Natural killer cell (primary cell): ENCODE results near the gene TP53RK. TPM values are rescaled to one million over a fixed set of nuclear protein-coding genes. Genes with fewer than 3 reads are reported as not detected.

Experiments
- ATAC-seq, 3 donors: fragments of 150-1000 bp in 2 of 3; fragments of 200-7000 bp in 1 of 3; cut with Tn5 transposase; 1 replicate in 1 of 3; 2 replicates in 2 of 3; pipeline ENCODE4 v1.10.0; 2021; ENCODE audit warnings: mild to moderate bottlenecking in 2 of 3, moderate library complexity in 2 of 3
- DNase-seq, 2 donors: peaks; one replicate each; pipeline versions ENCODE4 v3.0.0 to v3.0.0-alpha.2; 2013 to 2021; ENCODE audit warnings: mixed read lengths in 1 of 2
- H3K27ac ChIP-seq: one replicate; pipeline ENCODE4 v1.5.1; 2013; ENCODE audit warnings: mild to moderate bottlenecking, low read length
- H3K27me3 ChIP-seq: one replicate; pipeline ENCODE4 v1.6.1; 2013; ENCODE audit warnings: low read length; ENCODE audit not compliant: control insufficient read depth, insufficient read depth
- H3K36me3 ChIP-seq: one replicate; pipeline ENCODE4 v1.6.1; 2013; ENCODE audit warnings: low read length; ENCODE audit not compliant: control insufficient read depth, insufficient read depth
- H3K4me1 ChIP-seq: one replicate; pipeline ENCODE4 v1.6.1; 2013; ENCODE audit warnings: low read length; ENCODE audit not compliant: control insufficient read depth, insufficient read depth
- H3K4me3 ChIP-seq: one replicate; pipeline ENCODE4 v1.5.1; 2013; ENCODE audit warnings: low read length
- H3K9me3 ChIP-seq: one replicate; pipeline ENCODE4 v1.6.1; 2013; ENCODE audit warnings: low read length; ENCODE audit not compliant: control insufficient read depth, insufficient read depth
- H3K27ac Mint-ChIP-seq, 2 donors: one replicate each; pipeline ENCODE4 v1.8.0; 2022; ENCODE audit warnings: mild to moderate bottlenecking in 2 of 2, mixed read lengths in 2 of 2, moderate library complexity in 1 of 2
- H3K27me3 Mint-ChIP-seq, 2 donors: one replicate each; pipeline ENCODE4 v1.8.0; 2022; ENCODE audit warnings: low read depth in 2 of 2, mixed read lengths in 2 of 2
- H3K36me3 Mint-ChIP-seq: one replicate; pipeline ENCODE4 v1.8.0; 2022; ENCODE audit warnings: mixed read lengths
- H3K4me1 Mint-ChIP-seq, 2 donors: one replicate each; pipeline ENCODE4 v1.8.0; 2022; ENCODE audit warnings: mixed read lengths in 2 of 2
- H3K4me3 Mint-ChIP-seq: one replicate; pipeline ENCODE4 v1.8.0; 2022; ENCODE audit warnings: mild to moderate bottlenecking, moderate library complexity, mixed read lengths
- H3K9me3 Mint-ChIP-seq, 2 donors: one replicate each; pipeline ENCODE4 v1.8.0; 2022; ENCODE audit warnings: mixed read lengths in 2 of 2
- WGBS: methylation state at CpG from one replicate; pipeline ENCODE4 v1.1.7; 2013; ENCODE audit warnings: missing lambda C conversion rate; ENCODE audit not compliant: insufficient coverage; 5-methylcytosine and 5-hydroxymethylcytosine counted together
- intact Hi-C: fragments of 100-400 bp; cut with micrococcal nuclease; formaldehyde crosslinking; loops from one replicate; pipeline ENCODE4 v1.14.2; 2022
- total RNA-seq, 4 donors: library from RNA; stranded (reverse); fragments of 120-200 nt in 1 of 4; gene quantifications; one replicate each; pipeline versions ENCODE4 v1.2.3 to v1.2.4, GENCODE V29; 2013 to 2022
- TF ChIP-seq, protein P1 (sequence below): fragments of 200-600 bp; IDR thresholded peaks from one replicate; pipeline ENCODE4 v1.8.0; 2022; ENCODE audit warnings: antibody characterized with exemption

Gene TP53RK
- total RNA-seq, 3 donors from 2014 or later (not counting 1 experiment from before 2014, with no cell fraction given), result 5.0 to 10.4 (median 7.8) TPM

DNA sequence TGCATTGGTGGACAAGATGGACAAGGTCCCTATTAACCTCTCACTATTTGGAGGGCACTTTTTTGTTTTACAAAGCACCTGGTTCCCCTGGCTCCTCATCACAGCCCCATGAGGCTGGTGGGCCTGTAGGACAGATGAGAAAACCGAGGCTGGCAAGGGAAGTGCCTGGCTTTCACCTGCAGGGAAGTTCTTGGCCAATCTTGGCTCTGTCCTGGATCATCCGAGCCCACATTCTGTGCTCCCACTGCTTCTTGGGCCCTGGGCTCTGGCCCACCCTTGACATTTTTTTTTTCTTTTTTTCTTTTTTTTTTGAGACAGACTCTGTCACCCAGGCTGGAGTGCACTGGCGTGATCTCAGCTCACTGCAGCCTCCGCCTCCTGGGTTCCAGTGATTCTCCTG lies 52.7 kb downstream of the TP53RK start:
- H3K4me3 ChIP-seq, result no peak overlapping the region
- no peaks in the 10 kb centered on the region for H3K27me3 ChIP-seq
- no peaks in the 10 kb centered on the region for H3K36me3 Mint-ChIP-seq
- no peaks in the 10 kb centered on the region for H3K36me3 ChIP-seq
- peaks cover 8% of the 10 kb centered on the region for H3K4me1 ChIP-seq
- no peak overlapping the region for H3K4me3 Mint-ChIP-seq
- 86% methylated on average over 4 of the region's 4 CpGs for WGBS
- no peak for DNase-seq
- TF ChIP-seq, protein P1, sequence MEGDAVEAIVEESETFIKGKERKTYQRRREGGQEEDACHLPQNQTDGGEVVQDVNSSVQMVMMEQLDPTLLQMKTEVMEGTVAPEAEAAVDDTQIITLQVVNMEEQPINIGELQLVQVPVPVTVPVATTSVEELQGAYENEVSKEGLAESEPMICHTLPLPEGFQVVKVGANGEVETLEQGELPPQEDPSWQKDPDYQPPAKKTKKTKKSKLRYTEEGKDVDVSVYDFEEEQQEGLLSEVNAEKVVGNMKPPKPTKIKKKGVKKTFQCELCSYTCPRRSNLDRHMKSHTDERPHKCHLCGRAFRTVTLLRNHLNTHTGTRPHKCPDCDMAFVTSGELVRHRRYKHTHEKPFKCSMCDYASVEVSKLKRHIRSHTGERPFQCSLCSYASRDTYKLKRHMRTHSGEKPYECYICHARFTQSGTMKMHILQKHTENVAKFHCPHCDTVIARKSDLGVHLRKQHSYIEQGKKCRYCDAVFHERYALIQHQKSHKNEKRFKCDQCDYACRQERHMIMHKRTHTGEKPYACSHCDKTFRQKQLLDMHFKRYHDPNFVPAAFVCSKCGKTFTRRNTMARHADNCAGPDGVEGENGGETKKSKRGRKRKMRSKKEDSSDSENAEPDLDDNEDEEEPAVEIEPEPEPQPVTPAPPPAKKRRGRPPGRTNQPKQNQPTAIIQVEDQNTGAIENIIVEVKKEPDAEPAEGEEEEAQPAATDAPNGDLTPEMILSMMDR, result no peak
- H3K27me3 Mint-ChIP-seq, result peaks cover 5 to 7% of the 10 kb centered on the region in 2 donors
- H3K9me3 Mint-ChIP-seq, result no peaks in the 10 kb centered on the region
- no peak for ATAC-seq
- no peaks in the 10 kb centered on the region for H3K9me3 ChIP-seq
- peaks cover 0 to 1% of the 10 kb centered on the region in 2 donors for H3K4me1 Mint-ChIP-seq
- no peak overlapping the region for H3K27ac ChIP-seq
- intact Hi-C loops, result no loop called here
- H3K27ac Mint-ChIP-seq, result no peak overlapping the region

DNA sequence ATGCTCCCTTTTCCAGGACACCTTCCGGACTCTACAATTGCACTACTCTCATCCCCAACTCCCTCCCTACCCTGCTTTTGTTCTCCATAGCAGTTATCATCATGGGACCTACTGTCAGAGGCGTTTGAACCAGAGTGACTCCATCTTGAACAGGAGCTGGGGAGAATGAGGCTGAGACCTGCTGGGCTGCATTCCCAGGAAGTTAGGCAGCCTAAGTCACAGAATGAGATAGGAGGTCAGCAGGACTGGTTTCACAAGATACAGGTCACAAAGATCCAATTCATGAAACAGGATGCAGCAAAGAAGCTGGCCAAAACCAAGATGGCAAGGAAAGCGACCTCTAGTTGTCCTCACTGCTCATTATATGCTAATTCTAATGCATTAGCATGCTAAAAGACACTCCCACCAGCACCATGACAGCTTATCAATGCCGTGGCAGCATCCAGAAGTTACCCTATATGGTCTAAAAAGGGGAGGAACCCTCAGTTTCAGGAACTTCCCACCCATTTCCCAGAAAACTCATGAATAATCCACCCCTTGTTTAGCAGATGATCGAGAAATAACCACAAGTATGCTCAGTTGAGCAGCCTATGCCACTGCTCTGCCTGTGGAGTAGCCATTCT lies 53.6 kb downstream of the TP53RK start:
- H3K4me3 ChIP-seq, result no peak overlapping the region
- Mint-ChIP-seq H3K4me1 (peaks cover 0 to 6% of the 10 kb centered on the region in 2 donors), H3K27me3 (peaks cover 9 to 10% of the 10 kb centered on the region in 2 donors), H3K4me3 (no peak overlapping the region), H3K9me3 (no peaks in the 10 kb centered on the region), H3K27ac (no peak overlapping the region), H3K36me3 (no peaks in the 10 kb centered on the region)
- H3K4me1 ChIP-seq, result peaks cover 15% of the 10 kb centered on the region
- no peak for ATAC-seq
- 72% methylated on average over 5 of the region's 5 CpGs for WGBS
- intact Hi-C loops, result no loop called here
- DNase-seq, result no peak
- no peaks in the 10 kb centered on the region for H3K36me3 ChIP-seq
- H3K9me3 ChIP-seq, result no peaks in the 10 kb centered on the region
- TF ChIP-seq, protein P1, result no peak
- H3K27me3 ChIP-seq, result no peaks in the 10 kb centered on the region
- no peak overlapping the region for H3K27ac ChIP-seq

DNA sequence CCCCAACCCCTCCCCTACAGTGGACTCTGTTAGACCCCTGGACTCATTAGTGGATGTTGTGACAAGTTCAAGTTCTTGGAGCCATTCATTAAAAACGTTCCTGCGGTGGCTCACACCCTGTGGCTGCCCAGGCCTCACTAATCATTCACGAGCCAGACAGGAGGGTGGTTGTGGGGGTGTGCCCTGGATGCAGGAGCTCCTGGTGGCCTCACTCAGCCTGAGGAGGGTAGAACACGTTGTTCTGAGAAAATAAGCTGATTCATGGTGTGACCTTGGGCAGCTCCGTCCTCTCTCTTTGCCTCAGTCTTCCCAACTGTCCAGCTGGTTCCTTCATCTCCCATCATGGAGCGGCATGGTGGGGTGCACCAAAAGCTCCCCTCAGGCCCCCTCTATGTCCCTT lies 54.7 kb downstream of the TP53RK start:
- peaks cover 0 to 6% of the 10 kb centered on the region in 2 donors for H3K4me1 Mint-ChIP-seq
- H3K27ac ChIP-seq, result no peak overlapping the region
- H3K36me3 Mint-ChIP-seq, result no peaks in the 10 kb centered on the region
- no peaks in the 10 kb centered on the region for H3K27me3 ChIP-seq
- no peak for DNase-seq
- H3K36me3 ChIP-seq, result no peaks in the 10 kb centered on the region
- H3K4me3 Mint-ChIP-seq, result no peak overlapping the region
- H3K4me3 ChIP-seq, result no peak overlapping the region
- TF ChIP-seq, protein P1, result no peak
- H3K27me3 Mint-ChIP-seq, result peaks cover 15 to 16% of the 10 kb centered on the region in 2 donors
- no peaks in the 10 kb centered on the region for H3K9me3 ChIP-seq
- intact Hi-C loops, result no loop called here
- H3K27ac Mint-ChIP-seq, result no peak overlapping the region
- H3K9me3 Mint-ChIP-seq, result peaks cover 0 to 4% of the 10 kb centered on the region in 2 donors
- no peak for ATAC-seq
- WGBS, result 74% methylated on average over 6 of the region's 6 CpGs
- peaks cover 15% of the 10 kb centered on the region for H3K4me1 ChIP-seq

Other genes starting within 250 kb of the TP53RK start
- under 1 TPM; 0.43 to 0.59 (median 0.43) TPM for gene ZNF334, start 175.9 kb downstream of the TP53RK start, total RNA-seq
- not detected for gene OCSTAMP, start 138.8 kb downstream of the TP53RK start, total RNA-seq
- under 1 TPM in 2 of 3 donors, not detected in 1; 0.63 TPM for gene SLC13A3, start 38.0 kb downstream of the TP53RK start, total RNA-seq
- gene SLC2A10, start 20.2 kb upstream of the TP53RK start, total RNA-seq, result 1 to 10 TPM in 1 of 3 donors, under 1 TPM in 2; 0.26 to 2.2 (median 0.79) TPM
- gene EYA2, start 205.4 kb upstream of the TP53RK start, total RNA-seq, result under 1 TPM in 1 of 3 donors, not detected in 2; 0.30 TPM